ENCODE measurements around the gene PLEKHA7.

Gene PLEKHA7

DNA sequence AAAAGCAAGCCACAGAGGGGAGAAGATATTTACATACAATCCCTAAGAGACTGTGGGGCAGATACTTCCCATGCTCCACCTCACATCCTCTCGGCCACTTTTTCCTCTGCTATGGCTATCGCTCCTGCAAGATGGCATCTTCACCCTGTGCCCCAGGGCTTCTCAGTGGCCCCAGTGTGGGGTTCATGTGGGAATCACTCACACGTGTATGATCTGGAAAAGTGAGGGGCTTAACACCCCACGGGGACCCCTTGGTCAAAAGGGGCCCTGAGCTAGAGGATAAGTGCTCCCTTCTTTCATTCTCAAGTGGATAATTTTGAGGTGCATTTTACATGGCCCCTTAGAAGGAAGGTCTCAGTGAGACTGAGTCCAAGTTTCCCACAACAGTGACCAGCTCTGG lies 247.1 kb downstream of the PLEKHA7 start:
- TF ChIP-seq, protein P1, sequence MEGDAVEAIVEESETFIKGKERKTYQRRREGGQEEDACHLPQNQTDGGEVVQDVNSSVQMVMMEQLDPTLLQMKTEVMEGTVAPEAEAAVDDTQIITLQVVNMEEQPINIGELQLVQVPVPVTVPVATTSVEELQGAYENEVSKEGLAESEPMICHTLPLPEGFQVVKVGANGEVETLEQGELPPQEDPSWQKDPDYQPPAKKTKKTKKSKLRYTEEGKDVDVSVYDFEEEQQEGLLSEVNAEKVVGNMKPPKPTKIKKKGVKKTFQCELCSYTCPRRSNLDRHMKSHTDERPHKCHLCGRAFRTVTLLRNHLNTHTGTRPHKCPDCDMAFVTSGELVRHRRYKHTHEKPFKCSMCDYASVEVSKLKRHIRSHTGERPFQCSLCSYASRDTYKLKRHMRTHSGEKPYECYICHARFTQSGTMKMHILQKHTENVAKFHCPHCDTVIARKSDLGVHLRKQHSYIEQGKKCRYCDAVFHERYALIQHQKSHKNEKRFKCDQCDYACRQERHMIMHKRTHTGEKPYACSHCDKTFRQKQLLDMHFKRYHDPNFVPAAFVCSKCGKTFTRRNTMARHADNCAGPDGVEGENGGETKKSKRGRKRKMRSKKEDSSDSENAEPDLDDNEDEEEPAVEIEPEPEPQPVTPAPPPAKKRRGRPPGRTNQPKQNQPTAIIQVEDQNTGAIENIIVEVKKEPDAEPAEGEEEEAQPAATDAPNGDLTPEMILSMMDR (IDR thresholded peaks at IDR 0.05; ENCODE audit: extremely low read depth, insufficient read depth, missing control alignments): no peak
- DNase-seq (ENCODE audit: low spot score): no peak
- in situ Hi-C loops (cut with MboI; ENCODE audit: low pct_unique_long_range_greater_than_20kb, low sequenced_read_pairs, unreplicated experiment): no loop called here

DNA sequence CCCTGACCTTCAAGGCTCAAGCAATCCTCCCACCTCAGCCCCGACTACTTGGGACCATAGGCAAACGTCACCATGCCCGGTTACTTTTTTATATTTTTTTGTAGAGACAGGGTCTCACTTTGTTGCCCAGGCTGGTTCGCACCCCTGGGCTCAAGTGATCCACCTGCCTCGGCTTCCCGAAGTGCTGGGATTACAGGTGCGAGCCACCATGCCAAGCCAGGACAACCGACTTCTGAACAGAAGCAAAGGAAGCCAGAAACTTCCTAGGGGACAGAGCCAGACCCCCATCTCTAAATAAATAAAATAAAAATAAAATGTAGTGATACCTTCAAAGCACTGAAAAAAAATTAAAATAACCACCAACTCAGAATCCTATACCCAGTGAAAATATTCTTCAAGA lies 249.3 kb downstream of the PLEKHA7 start:
- TF ChIP-seq, protein P1 (IDR thresholded peaks at IDR 0.05; ENCODE audit: extremely low read depth, insufficient read depth, missing control alignments): no peak
- in situ Hi-C loops (cut with MboI; ENCODE audit: low pct_unique_long_range_greater_than_20kb, low sequenced_read_pairs, unreplicated experiment): no loop called here
- no peak for DNase-seq (ENCODE audit: low spot score)

DNA sequence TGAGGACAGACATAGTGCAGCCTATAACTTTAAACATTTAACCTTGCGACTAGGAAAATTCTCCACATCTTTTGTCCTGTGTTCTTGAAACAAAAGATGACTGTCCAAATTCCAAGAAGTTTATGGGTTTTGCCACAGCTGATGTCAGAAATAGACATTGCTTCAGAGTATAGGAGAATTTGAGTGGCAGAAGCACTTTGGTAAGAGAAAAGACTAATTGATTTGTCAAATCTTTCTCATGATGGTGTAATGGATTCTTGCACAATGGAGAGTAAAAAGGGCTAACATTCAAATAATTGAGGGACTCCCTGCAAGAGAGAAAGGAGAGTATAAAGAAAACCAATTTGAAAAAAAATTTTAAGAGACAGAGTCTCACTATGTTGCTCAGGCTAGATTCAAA lies 250.5 kb downstream of the PLEKHA7 start:
- no peak for DNase-seq (ENCODE audit: low spot score)
- in situ Hi-C loops (cut with MboI; ENCODE audit: low pct_unique_long_range_greater_than_20kb, low sequenced_read_pairs, unreplicated experiment): no loop called here
- TF ChIP-seq, protein P1 (IDR thresholded peaks at IDR 0.05; ENCODE audit: extremely low read depth, insufficient read depth, missing control alignments): no peak

DNA sequence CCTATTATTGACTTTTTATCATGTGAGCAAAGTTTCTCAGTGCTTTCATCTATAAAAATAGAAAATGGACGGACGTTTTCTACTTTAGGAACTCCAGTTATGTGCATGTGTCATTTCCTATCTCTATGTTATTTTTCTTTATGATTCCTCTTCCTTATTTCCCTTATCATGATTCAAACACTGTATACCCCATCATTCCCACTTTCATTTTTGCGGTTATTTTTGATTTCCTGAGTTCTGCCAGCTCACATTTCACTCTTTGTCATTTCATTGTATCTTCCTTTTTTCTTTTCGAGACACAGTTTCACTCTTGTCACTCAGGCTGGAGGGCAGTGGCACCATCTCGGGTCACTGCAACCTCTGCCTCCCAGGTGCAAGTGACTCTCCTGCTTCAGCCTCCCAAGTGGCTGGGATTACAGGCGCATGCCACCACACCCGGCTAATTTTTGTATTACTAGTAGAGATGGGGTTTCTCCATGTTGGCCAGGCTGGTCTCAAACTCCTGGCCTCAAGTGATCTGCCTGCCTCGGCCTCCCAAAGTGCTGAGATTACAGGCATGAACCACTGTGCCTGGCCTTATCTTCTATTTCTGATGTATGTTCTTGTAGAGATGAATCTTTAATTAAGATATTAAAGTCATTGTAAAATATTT lies 254.2 kb downstream of the PLEKHA7 start:
- no peak for DNase-seq (ENCODE audit: low spot score)
- in situ Hi-C loops (cut with MboI; ENCODE audit: low pct_unique_long_range_greater_than_20kb, low sequenced_read_pairs, unreplicated experiment): no loop called here
- TF ChIP-seq, protein P1 (IDR thresholded peaks at IDR 0.05; ENCODE audit: extremely low read depth, insufficient read depth, missing control alignments): no peak

DNA sequence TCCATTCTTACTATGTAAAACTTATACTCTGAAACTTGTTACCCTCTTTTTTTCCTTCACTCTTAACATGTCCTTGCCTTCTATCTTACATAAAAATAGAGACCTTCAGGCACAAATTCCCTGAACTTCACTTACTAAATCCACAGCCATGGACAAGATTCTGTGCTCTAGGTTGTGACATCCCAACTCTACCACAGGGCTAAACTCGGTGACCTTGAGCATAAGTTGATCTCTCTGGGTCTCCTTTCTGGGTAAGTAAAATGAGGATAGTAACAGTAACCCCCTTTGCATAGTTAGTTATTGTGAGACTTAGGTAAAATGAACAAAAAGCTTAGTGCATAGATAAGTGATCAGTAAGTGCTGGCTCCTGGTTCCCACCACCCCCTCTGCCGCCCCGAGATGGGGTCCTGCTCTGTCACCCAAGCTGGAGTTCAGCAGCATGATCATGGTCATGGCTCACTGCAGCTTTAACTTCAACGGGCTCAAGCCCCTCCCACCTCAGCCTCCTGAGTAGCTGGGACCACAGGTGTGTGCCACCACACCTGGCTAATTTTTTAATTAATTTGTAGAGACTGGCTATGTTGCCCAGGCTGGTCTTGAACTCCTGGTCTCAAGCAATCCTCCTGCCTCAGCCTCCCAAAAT lies 255.7 kb downstream of the PLEKHA7 start:
- TF ChIP-seq, protein P1 (IDR thresholded peaks at IDR 0.05; ENCODE audit: extremely low read depth, insufficient read depth, missing control alignments): no peak
- no peak for DNase-seq (ENCODE audit: low spot score)
- in situ Hi-C loops (cut with MboI; ENCODE audit: low pct_unique_long_range_greater_than_20kb, low sequenced_read_pairs, unreplicated experiment): no loop called here

DNA sequence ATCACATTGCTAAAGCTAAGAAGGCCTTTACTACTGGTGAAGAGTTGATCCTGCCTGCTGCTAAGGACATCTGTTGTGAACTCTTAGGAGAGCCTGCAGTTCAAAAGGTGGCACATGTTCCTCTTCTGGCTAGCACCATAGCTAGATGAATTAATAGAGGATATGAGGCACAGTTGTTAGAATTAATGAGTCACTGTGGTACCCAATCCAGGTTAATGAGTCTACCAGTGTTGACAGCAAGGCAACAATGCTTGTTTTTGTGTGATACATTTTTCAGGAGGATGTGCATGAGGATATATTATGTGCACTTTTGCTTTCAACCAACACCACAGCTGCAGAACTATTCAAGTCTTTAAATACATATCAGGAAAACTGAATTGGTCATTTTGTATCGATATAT lies 263.8 kb downstream of the PLEKHA7 start:
- no peak for DNase-seq (ENCODE audit: low spot score)
- in situ Hi-C loops (cut with MboI; ENCODE audit: low pct_unique_long_range_greater_than_20kb, low sequenced_read_pairs, unreplicated experiment): no loop called here
- TF ChIP-seq, protein P1 (IDR thresholded peaks at IDR 0.05; ENCODE audit: extremely low read depth, insufficient read depth, missing control alignments): no peak
